IMR-90 (cell line): Measurements from ENCODE around the gene ANO2. TPM values are rescaled to one million over a fixed set of nuclear protein-coding genes. Genes with fewer than 3 reads are reported as not detected.

Experiments
- ATAC-seq: fragments of 200-7000 bp; cut with Tn5 transposase; 2 replicates; pipeline ENCODE4 v1.9.1; 2020; ENCODE audit warnings: low read depth, mild to moderate bottlenecking, moderate library complexity
- BruUV-seq: library from RNA; stranded (reverse); fragments of 400-500 nt; replicated peaks from 2 replicates; lab custom pipeline; 2021; lab: Mats Ljungman, UMichigan
- CTCF ChIA-PET: fragments of 300-600 bp; formaldehyde crosslinking; extraction: SDS; loops from one replicate; lab custom pipeline; 2021; ENCODE audit warnings: antibody characterized with exemption; lab: Yijun Ruan, JAX
- POLR2A ChIA-PET: fragments of 300-600 bp; sonication (Branson Sonifier 250); formaldehyde crosslinking; loops from one replicate; lab custom pipeline; 2022; ENCODE audit warnings: antibody characterized with exemption; ENCODE audit not compliant: unreplicated experiment; lab: Charles Lee
- DNase-seq: peaks from one replicate; pipeline ENCODE4 v3.0.0; 2013
- H2AFZ ChIP-seq: replicated peaks from 2 replicates; pipeline ENCODE3; 2013; ENCODE audit warnings: low read length, mild to moderate bottlenecking; ENCODE audit not compliant: poor library complexity
- H2AK5ac ChIP-seq: 2 replicates; pipeline ENCODE4 v1.6.1; 2013; ENCODE audit warnings: low read depth, low read length, inconsistent platforms
- H2AK9ac ChIP-seq: replicated peaks from 2 replicates; pipeline ENCODE3; 2013; ENCODE audit warnings: mild to moderate bottlenecking, low read depth, low read length, moderate library complexity; ENCODE audit not compliant: poor library complexity
- H2BK120ac ChIP-seq: 2 replicates; pipeline ENCODE4 v1.6.1; 2013; ENCODE audit warnings: low read depth, low read length, inconsistent platforms
- H2BK15ac ChIP-seq: 3 replicates; pipeline ENCODE4 v1.6.1; 2013; ENCODE audit warnings: low read depth, low read length, inconsistent platforms
- H2BK20ac ChIP-seq: 2 replicates; pipeline ENCODE4 v1.6.1; 2013; ENCODE audit warnings: low read depth, mild to moderate bottlenecking, inconsistent platforms, low read length, moderate library complexity
- H2BK5ac ChIP-seq: 2 replicates; pipeline ENCODE4 v1.6.1; 2013; ENCODE audit warnings: mild to moderate bottlenecking, low read depth, low read length, inconsistent platforms; ENCODE audit not compliant: poor library complexity, severe bottlenecking
- H3K14ac ChIP-seq: replicated peaks from 2 replicates; pipeline ENCODE4 v1.6.1; 2013; ENCODE audit warnings: low read depth, low read length, inconsistent platforms
- H3K18ac ChIP-seq: 2 replicates; pipeline ENCODE4 v1.6.1; 2013; ENCODE audit warnings: low read depth, low read length, control low read depth
- H3K23ac ChIP-seq: 2 replicates; pipeline ENCODE4 v1.6.1; 2013; ENCODE audit warnings: low read depth, low read length, inconsistent platforms
- H3K27ac ChIP-seq: 2 replicates; pipeline ENCODE4 v1.5.1; 2013; ENCODE audit warnings: mild to moderate bottlenecking, control low read depth, low read length; ENCODE audit not compliant: insufficient read depth
- H3K27me3 ChIP-seq: 2 replicates; pipeline ENCODE4 v1.6.1; 2013; ENCODE audit warnings: low read length; ENCODE audit not compliant: control insufficient read depth, insufficient read depth
- H3K36me3 ChIP-seq: 2 replicates; pipeline ENCODE4 v1.6.1; 2013; ENCODE audit warnings: low read length, mixed read lengths; ENCODE audit not compliant: control insufficient read depth, insufficient read depth
- H3K4ac ChIP-seq: 2 replicates; pipeline ENCODE4 v1.6.1; 2013; ENCODE audit warnings: low read depth, low read length, inconsistent platforms
- H3K4me1 ChIP-seq: 2 replicates; pipeline ENCODE4 v1.6.1; 2013; ENCODE audit warnings: low read length, mixed read lengths; ENCODE audit not compliant: control insufficient read depth, insufficient read depth
- H3K4me2 ChIP-seq: 2 replicates; pipeline ENCODE4 v1.6.1; 2013; ENCODE audit warnings: low read depth, mild to moderate bottlenecking, control low read depth, low read length, moderate library complexity
- H3K4me3 ChIP-seq: 2 replicates; pipeline ENCODE4 v1.5.1; 2013; ENCODE audit warnings: low read depth, mild to moderate bottlenecking, control low read depth, low read length, moderate library complexity; ENCODE audit not compliant: insufficient read depth
- H3K56ac ChIP-seq: 2 replicates; pipeline ENCODE4 v1.6.1; 2013; ENCODE audit warnings: low read length, inconsistent platforms; ENCODE audit not compliant: insufficient read depth; ENCODE audit errors: extremely low read depth
- H3K79me1 ChIP-seq, 2 experiments: 2 replicates each; pipeline ENCODE4 v1.6.1; 2013; ENCODE audit warnings: low read length in 2 of 2, inconsistent platforms in 1 of 2, low read depth in 1 of 2
- H3K9ac ChIP-seq: 2 replicates; pipeline ENCODE4 v1.6.1; 2013; ENCODE audit warnings: low read depth, low read length, control low read depth
- H3K9me1 ChIP-seq: 2 replicates; pipeline ENCODE4 v1.6.1; 2013; ENCODE audit warnings: low read length, inconsistent platforms; ENCODE audit not compliant: insufficient read depth
- H3K9me3 ChIP-seq: 2 replicates; pipeline ENCODE4 v1.6.1; 2013; ENCODE audit warnings: low read length; ENCODE audit not compliant: control insufficient read depth, insufficient read depth
- H4K20me1 ChIP-seq: 2 replicates; pipeline ENCODE4 v1.6.1; 2013; ENCODE audit warnings: low read length, inconsistent platforms; ENCODE audit not compliant: insufficient read depth
- H4K5ac ChIP-seq: 2 replicates; pipeline ENCODE4 v1.6.1; 2013; ENCODE audit warnings: mild to moderate bottlenecking, low read depth, low read length, control low read depth
- H4K8ac ChIP-seq, 2 experiments: 2 replicates each; pipeline ENCODE4 v1.6.1; 2013; ENCODE audit warnings: low read depth in 2 of 2, low read length in 2 of 2, control low read depth in 1 of 2, inconsistent platforms in 1 of 2
- H4K91ac ChIP-seq: 2 replicates; pipeline ENCODE4 v1.6.1; 2013; ENCODE audit warnings: low read depth, low read length, inconsistent platforms; ENCODE audit not compliant: insufficient read depth
- BHLHE40 ChIP-seq: fragments of 150-350 bp; IDR thresholded peaks from 2 replicates; pipeline ENCODE4 v1.6.1; 2016; ENCODE audit warnings: mild to moderate bottlenecking, low read depth, low read length
- CEBPB ChIP-seq: IDR thresholded peaks from 2 replicates; pipeline ENCODE4 v1.6.1; 2012; ENCODE audit warnings: low read depth, low read length, improper control_type of control experiment
- CHD1 ChIP-seq: IDR thresholded peaks from 2 replicates; pipeline ENCODE4 v1.6.1; 2012; ENCODE audit warnings: low read depth, low read length, improper control_type of control experiment
- CTCF ChIP-seq: conservative IDR thresholded peaks from 2 replicates; pipeline ENCODE4 v1.5.1; 2012; ENCODE audit warnings: mild to moderate bottlenecking, low read depth, low read length, improper control_type of control experiment
- ELK1 ChIP-seq: fragments of 150-350 bp; IDR thresholded peaks from 2 replicates; pipeline ENCODE4 v1.6.1; 2016; ENCODE audit warnings: low read depth, mild to moderate bottlenecking, low read length, moderate library complexity, borderline replicate concordance
- FOS ChIP-seq: fragments of 150-350 bp; IDR thresholded peaks from 2 replicates; pipeline ENCODE4 v1.6.1; 2016; ENCODE audit warnings: low read depth, low read length
- MAFK ChIP-seq: IDR thresholded peaks from 2 replicates; pipeline ENCODE4 v1.6.1; 2012; ENCODE audit warnings: low read depth, low read length, improper control_type of control experiment
- MAZ ChIP-seq: IDR thresholded peaks from 2 replicates; pipeline ENCODE4 v1.6.1; 2012; ENCODE audit warnings: low read depth, mild to moderate bottlenecking, low read length, improper control_type of control experiment, moderate library complexity, borderline replicate concordance
- MXI1 ChIP-seq: IDR thresholded peaks from 2 replicates; pipeline ENCODE4 v1.6.1; 2012; ENCODE audit warnings: low read depth, mild to moderate bottlenecking, low read length, moderate library complexity, borderline replicate concordance
- NFE2L2 ChIP-seq: fragments of 150-350 bp; IDR thresholded peaks from 2 replicates; pipeline ENCODE4 v1.6.1; 2016; ENCODE audit warnings: low read depth, mild to moderate bottlenecking, low read length
- POLR2A ChIP-seq: IDR thresholded peaks from 2 replicates; pipeline ENCODE4 v1.6.1; 2012; ENCODE audit warnings: mild to moderate bottlenecking, low read depth, low read length
- RAD21 ChIP-seq: IDR thresholded peaks from 2 replicates; pipeline ENCODE4 v1.6.1; 2012; ENCODE audit warnings: low read length, improper control_type of control experiment
- RCOR1 ChIP-seq: IDR thresholded peaks from 2 replicates; pipeline ENCODE4 v1.6.1; 2012; ENCODE audit warnings: mild to moderate bottlenecking, low read length, improper control_type of control experiment; ENCODE audit not compliant: insufficient replicate concordance
- RFX5 ChIP-seq: IDR thresholded peaks from 2 replicates; pipeline ENCODE4 v1.8.0; 2012; ENCODE audit warnings: low read depth, mild to moderate bottlenecking, low read length, moderate library complexity
- SMC3 ChIP-seq: fragments of 150-350 bp; IDR thresholded peaks from 2 replicates; pipeline ENCODE4 v1.6.1; 2016; ENCODE audit warnings: low read depth, mild to moderate bottlenecking, antibody characterized with exemption, low read length, moderate library complexity
- USF2 ChIP-seq: fragments of 150-350 bp; IDR thresholded peaks from 2 replicates; pipeline ENCODE4 v1.6.1; 2017; ENCODE audit warnings: mild to moderate bottlenecking, antibody characterized with exemption, low read length, low read depth
- WGBS, 2 experiments: methylation state at CpG; one replicate each; pipeline versions ENCODE4 v1.1.5 to v1.1.7; 2013; ENCODE audit warnings: missing lambda C conversion rate in 2 of 2; ENCODE audit not compliant: insufficient read length in 1 of 2; ENCODE audit errors: extremely low coverage in 2 of 2; 5-methylcytosine and 5-hydroxymethylcytosine counted together
- dilution Hi-C: fragments of 300-500 bp; cut with HindIII; formaldehyde crosslinking; loops from one replicate; pipeline ENCODE4 v1.14.3; 2018; ENCODE audit warnings: low sequenced_read_pairs; ENCODE audit not compliant: unreplicated experiment
- in situ Hi-C: fragments of 300-500 bp; cut with MboI; formaldehyde crosslinking; loops from 3 replicates; pipeline ENCODE4 v1.14.3; 2019; ENCODE audit warnings: low sequenced_read_pairs, inconsistent platforms, mixed read lengths
- intact Hi-C: fragments of 100-400 bp; cut with micrococcal nuclease; formaldehyde crosslinking; loops from 2 replicates; pipeline ENCODE4 v1.10.0; 2022
- polyA plus RNA-seq, 3 experiments: library from polyadenylated mRNA; depleted of rRNA; stranded (reverse); fragments of >200 nt; gene quantifications; 2 replicates each; pipeline ENCODE4 v1.2.3, GENCODE V29; 2012; ENCODE audit warnings: low replicate concordance in 1 of 3
- total RNA-seq: library from RNA; depleted of rRNA; stranded (reverse); fragments of >200 nt; gene quantifications from 2 replicates; pipeline ENCODE4 v1.2.3, GENCODE V29; 2012

ANO2 gene
- total and polyA plus RNA-seq, 2 of the 4 experiments (the other 2 are of a cell fraction) = 0.22 TPM; not detected in 1

GRCh38 chr12:5908251-5908650, 36.8 kb downstream of the ANO2 start:
- Histone ChIP-seq H3K4me1 (no peaks in the 10 kb centered on the region), H3K27me3 (peaks cover 23% of the 10 kb centered on the region), H3K9ac (no peak overlapping the region), H3K79me1 (no peaks in the 10 kb centered on the region), H3K36me3 (no peaks in the 10 kb centered on the region), H3K23ac (no peak overlapping the region), H3K14ac (no peak overlapping the region), H4K20me1 (no peaks in the 10 kb centered on the region), H3K4me3 (no peak overlapping the region), H3K9me3 (no peaks in the 10 kb centered on the region), H2BK5ac (no peak overlapping the region), H3K9me1 (no peaks in the 10 kb centered on the region), H3K56ac (no peak overlapping the region), H4K91ac (no peak overlapping the region), H4K8ac (no peak overlapping the region), H2BK120ac (no peak overlapping the region), H2BK15ac (no peak overlapping the region), H2AK5ac (no peak overlapping the region), H4K5ac (no peak overlapping the region), H3K27ac (no peak overlapping the region), H3K4ac (no peak overlapping the region), H2BK20ac (no peak overlapping the region), H3K18ac (no peak overlapping the region), H2AK9ac (no peak overlapping the region), H3K4me2 (no peak overlapping the region), H2AFZ (no peak overlapping the region)
- DNase-seq (no peak), ATAC-seq (no peak)
- no TSS peak for BruUV-seq
- ChIA-PET POLR2A (no interaction called here), CTCF (no interaction called here)
- in situ Hi-C loops = no loop called here
- dilution Hi-C loops = no loop called here
- intact Hi-C loops = no loop called here
- TF ChIP-seq RFX5 (no peak), MAZ (no peak), CEBPB (no peak), MAFK (no peak), NFE2L2 (no peak), RCOR1 (no peak), CHD1 (no peak), RAD21 (no peak), POLR2A (no peak), ELK1 (no peak), MXI1 (no peak), FOS (no peak), USF2 (no peak), BHLHE40 (no peak), CTCF (no peak), SMC3 (no peak)
- WGBS, 2 experiments = 79% methylated on average over 4 of the region's 7 CpGs; no CpG with 5 or more reads in 1 of the 2 experiments
